GM12878 (cell line): ENCODE results near the gene IMP3. TPM values are rescaled to one million over a fixed set of nuclear protein-coding genes. Genes with fewer than 3 reads are reported as not detected.

ENCODE experiments used
- ATAC-seq: fragments of 200-7000 bp; cut with Tn5 transposase; 3 replicates; pipeline ENCODE4 v1.9.1; 2020; ENCODE audit warnings: mild to moderate bottlenecking, moderate library complexity
- BruUV-seq: library from RNA; stranded (reverse); fragments of 400-500 nt; replicated peaks from 2 replicates; lab custom pipeline; 2021; lab: Mats Ljungman, UMichigan
- CTCF ChIA-PET: fragments of 300-600 bp; sonication (Branson Sonifier 250); formaldehyde crosslinking; extraction: SDS; loops from one replicate; lab custom pipeline; 2021; ENCODE audit warnings: inconsistent platforms; lab: Yijun Ruan, JAX
- POLR2A ChIA-PET: fragments of 350-600 bp; formaldehyde crosslinking; extraction: SDS; loops from one replicate; lab custom pipeline; 2021; ENCODE audit warnings: inconsistent platforms; lab: Charles Lee
- RAD21 ChIA-PET: fragments of 300-600 bp; sonication (Branson Sonifier 250); formaldehyde crosslinking; loops from one replicate; lab custom pipeline; 2023; ENCODE audit warnings: antibody characterized with exemption; ENCODE audit not compliant: unreplicated experiment; lab: Charles Lee
- SMC1A ChIA-PET: fragments of 300-600 bp; sonication (Branson Sonifier 250); formaldehyde crosslinking; loops from one replicate; lab custom pipeline; 2023; ENCODE audit not compliant: unreplicated experiment, uncharacterized antibody; lab: Charles Lee
- DNase-seq: peaks from one replicate; pipeline ENCODE4 v3.0.0-alpha.2; 2011; ENCODE audit warnings: low read depth, low spot score
- FAIRE-seq: peaks from 3 replicates; lab custom pipeline; 2011; peaks lifted over from hg19 to GRCh38; lab: Jason Lieb, UNC
- H2AFZ ChIP-seq: 2 replicates; pipeline ENCODE4 v1.6.0; 2011; ENCODE audit warnings: low read depth, low read length, control low read depth; ENCODE audit not compliant: control insufficient read depth
- H3K27ac ChIP-seq: 2 replicates; pipeline ENCODE4 v1.5.1; 2011; ENCODE audit warnings: control low read depth; ENCODE audit not compliant: control insufficient read depth, insufficient read depth
- H3K27me3 ChIP-seq, 2 experiments: replicated peaks in 1 of 2; 2 replicates each; pipeline versions ENCODE4 v1.6.0 to v1.6.1; 2011; ENCODE audit warnings: low read length in 1 of 2; ENCODE audit not compliant: control insufficient read depth in 2 of 2, insufficient read depth in 2 of 2
- H3K36me3 ChIP-seq, 2 experiments: 2 replicates each; pipeline ENCODE4 v1.5.1; 2011; ENCODE audit warnings: low read length in 1 of 2; ENCODE audit not compliant: control insufficient read depth in 2 of 2, insufficient read depth in 2 of 2
- H3K4me1 ChIP-seq: 2 replicates; pipeline ENCODE4 v1.6.1; 2011; ENCODE audit warnings: mild to moderate bottlenecking, low read length, moderate library complexity, mixed read lengths; ENCODE audit not compliant: control insufficient read depth, insufficient read depth
- H3K4me2 ChIP-seq: 2 replicates; pipeline ENCODE4 v1.6.0; 2011; ENCODE audit warnings: control low read depth; ENCODE audit not compliant: control insufficient read depth, insufficient read depth
- H3K4me3 ChIP-seq: fragments of 200-600 bp; sonication (generic); 2 replicates; pipeline ENCODE4 v1.5.1; 2016
- H3K79me2 ChIP-seq: 2 replicates; pipeline ENCODE4 v1.6.0; 2011; ENCODE audit warnings: low read length; ENCODE audit not compliant: control insufficient read depth, insufficient read depth
- H3K9ac ChIP-seq: 2 replicates; pipeline ENCODE4 v1.8.0; 2011; ENCODE audit warnings: low read length, control low read depth, mixed read lengths; ENCODE audit not compliant: control insufficient read depth, insufficient read depth
- H3K9me3 ChIP-seq: replicated peaks from 3 replicates; pipeline ENCODE4 v1.5.1; 2011; ENCODE audit warnings: mild to moderate bottlenecking, low read length; ENCODE audit not compliant: control insufficient read depth, insufficient read depth
- H4K20me1 ChIP-seq: 2 replicates; pipeline ENCODE4 v1.6.0; 2011; ENCODE audit not compliant: control insufficient read depth, insufficient read depth
- CBX5 ChIP-seq: sonication (generic); IDR thresholded peaks from 2 replicates; pipeline ENCODE4 v1.6.1; 2016; ENCODE audit warnings: low read depth, moderate library complexity, mild to moderate bottlenecking, inconsistent platforms
- EP300 ChIP-seq, 2 experiments: fragments of 150-350 bp in 1 of 2; IDR thresholded peaks; 2 replicates each; pipeline ENCODE4 v1.6.1; 2011 to 2012; ENCODE audit warnings: low read depth in 2 of 2, low read length in 2 of 2, borderline replicate concordance in 1 of 2, improper control_type of control experiment in 1 of 2, inconsistent platforms in 1 of 2; ENCODE audit not compliant: control insufficient read depth in 1 of 2
- LARP7 ChIP-seq: fragments of 450-650 bp; IDR thresholded peaks from 2 replicates; pipeline ENCODE4 v1.6.1; 2017; ENCODE audit warnings: mild to moderate bottlenecking
- MTA3 ChIP-seq: IDR thresholded peaks from 2 replicates; pipeline ENCODE4 v1.6.1; 2012; ENCODE audit warnings: low read length, inconsistent platforms, borderline replicate concordance
- MYC ChIP-seq: IDR thresholded peaks from 2 replicates; pipeline ENCODE4 v1.6.1; 2011; ENCODE audit warnings: mild to moderate bottlenecking, low read length, moderate library complexity, inconsistent platforms; ENCODE audit not compliant: insufficient read depth, insufficient replicate concordance, insufficient read length, severe bottlenecking
- NR2C1 ChIP-seq: fragments of 450-650 bp; IDR thresholded peaks from 2 replicates; pipeline ENCODE4 v1.6.1; 2017; ENCODE audit warnings: antibody characterized with exemption, mild to moderate bottlenecking, moderate library complexity
- NR2C2 ChIP-seq: IDR thresholded peaks from 2 replicates; pipeline ENCODE4 v1.6.1; 2011; ENCODE audit warnings: borderline replicate concordance, low read depth; ENCODE audit not compliant: control insufficient read depth, insufficient read length
- ZSCAN29 ChIP-seq: fragments of 450-650 bp; IDR thresholded peaks from 2 replicates; pipeline ENCODE4 v1.6.1; 2017; ENCODE audit warnings: mild to moderate bottlenecking, moderate library complexity
- WGBS: methylation state at CpG from one replicate; pipeline ENCODE4 v1.1.6; 2016; ENCODE audit warnings: low lambda C conversion rate; ENCODE audit not compliant: insufficient replicate concordance, insufficient coverage; ENCODE audit errors: missing lambda C conversion rate; 5-methylcytosine and 5-hydroxymethylcytosine counted together
- in situ Hi-C: fragments of 300-500 bp; cut with MboI; formaldehyde crosslinking; loops from 9 replicates; pipeline ENCODE4 v1.14.3; 2018; ENCODE audit warnings: mixed read lengths
- intact Hi-C: fragments of 100-400 bp; cut with micrococcal nuclease; formaldehyde crosslinking; loops from one replicate; pipeline ENCODE4 v1.14.2; 2022; ENCODE audit not compliant: unreplicated experiment
- polyA plus RNA-seq, 11 experiments: library from polyadenylated mRNA; depleted of rRNA in 4 of 11; unstranded in 6 of 11; stranded (reverse) in 5 of 11; fragments of >200 nt; fragmentation: Nextera tagmentation in 4 of 11; fragmentation: Illumina TruSeq in 1 of 11; extraction: Ambion mirVana in 4 of 11; extraction: Trizol in 1 of 11; gene quantifications; 1 replicate in 1 of 11; 2 replicates in 10 of 11; pipeline versions ENCODE4 v1.2.1 to v1.2.3, GENCODE V29; 2011 to 2016; ENCODE audit warnings: inconsistent platforms in 2 of 11, missing spikeins in 2 of 11, low read depth in 1 of 11
- total RNA-seq, 4 experiments: library from RNA; depleted of rRNA in 3 of 4; stranded (reverse); fragments of >200 nt in 3 of 4; fragmentation: Illumina TruSeq in 1 of 4; extraction: Trizol in 1 of 4; gene quantifications; 2 replicates each; pipeline versions ENCODE4 v1.2.1 to v1.2.3, GENCODE V29; 2013 to 2021
- TF ChIP-seq, protein P1 (sequence below): fragments of 450-650 bp; IDR thresholded peaks from 2 replicates; pipeline ENCODE4 v1.6.1; 2017; ENCODE audit warnings: mild to moderate bottlenecking, low read depth, inconsistent platforms; ENCODE audit not compliant: poor library complexity, severe bottlenecking
- TF ChIP-seq, protein P2 (sequence below): IDR thresholded peaks from 2 replicates; pipeline ENCODE4 v1.6.1; 2011; ENCODE audit warnings: borderline replicate concordance, low read depth, mild to moderate bottlenecking, moderate library complexity, low read length; ENCODE audit not compliant: insufficient read depth, poor library complexity, severe bottlenecking

Gene IMP3
- total and polyA plus RNA-seq, 10 of the 15 experiments (the other 5 are each of a cell fraction or from before 2014, with no cell fraction given) = 13.3 to 208 (median 85.2) TPM

DNA sequence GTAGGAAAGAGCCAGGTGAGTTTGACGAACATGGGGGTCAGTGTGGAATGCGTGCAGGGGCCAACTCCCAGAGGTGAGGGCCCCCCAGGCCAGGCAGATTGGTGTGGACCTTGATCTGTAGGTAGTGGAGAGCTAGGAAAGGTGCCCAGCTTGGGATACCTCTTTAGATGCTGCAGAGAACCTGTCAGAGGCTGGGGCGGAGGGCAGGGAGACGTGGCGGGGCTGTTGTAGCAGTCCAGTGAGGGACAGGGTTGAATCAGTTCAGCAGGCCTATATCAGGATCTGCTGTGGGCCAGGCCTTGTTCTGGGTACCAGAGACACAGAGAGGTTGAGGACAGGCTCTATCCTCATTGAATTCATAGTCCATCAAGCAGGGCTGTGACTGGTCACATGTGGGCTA is 16.3 kb upstream of the IMP3 start:
- Histone ChIP-seq H3K36me3 (no peaks in the 10 kb centered on the region), H4K20me1 (no peaks in the 10 kb centered on the region), H2AFZ (no peak overlapping the region), H3K79me2 (no peaks in the 10 kb centered on the region), H3K9me3 (no peaks in the 10 kb centered on the region), H3K4me1 (no peaks in the 10 kb centered on the region; the same call in 1 of the 2 replicates), H3K27ac (no peak overlapping the region), H3K27me3 (no peaks in the 10 kb centered on the region), H3K4me3 (no peak overlapping the region), H3K9ac (no peak overlapping the region)
- SMC1A ChIA-PET = no interaction called here
- CTCF ChIA-PET = no interaction called here
- RAD21 ChIA-PET = no interaction called here
- FAIRE-seq = no peak
- no peak for DNase-seq
- BruUV-seq = no TSS peak
- in situ Hi-C loops = loop anchor here (25.0 kb wide), 1 partner anchor 644 kb away; the partner anchor contains the start of gene PPCDC
- ATAC-seq = no peak
- POLR2A ChIA-PET = no interaction called here
- TF ChIP-seq EP300 (IDR thresholded peaks at IDR 0.05; ENCODE audit: borderline replicate concordance in 1 of 2, control insufficient read depth in 1 of 2, low read depth in 2 of 2, low read length in 2 of 2) (no peak), LARP7 (no peak), MTA3 (no peak), ZSCAN29 (no peak), NR2C1 (no peak), NR2C2 (no peak), MYC (no peak), CBX5 (no peak)
- TF ChIP-seq, protein P1, sequence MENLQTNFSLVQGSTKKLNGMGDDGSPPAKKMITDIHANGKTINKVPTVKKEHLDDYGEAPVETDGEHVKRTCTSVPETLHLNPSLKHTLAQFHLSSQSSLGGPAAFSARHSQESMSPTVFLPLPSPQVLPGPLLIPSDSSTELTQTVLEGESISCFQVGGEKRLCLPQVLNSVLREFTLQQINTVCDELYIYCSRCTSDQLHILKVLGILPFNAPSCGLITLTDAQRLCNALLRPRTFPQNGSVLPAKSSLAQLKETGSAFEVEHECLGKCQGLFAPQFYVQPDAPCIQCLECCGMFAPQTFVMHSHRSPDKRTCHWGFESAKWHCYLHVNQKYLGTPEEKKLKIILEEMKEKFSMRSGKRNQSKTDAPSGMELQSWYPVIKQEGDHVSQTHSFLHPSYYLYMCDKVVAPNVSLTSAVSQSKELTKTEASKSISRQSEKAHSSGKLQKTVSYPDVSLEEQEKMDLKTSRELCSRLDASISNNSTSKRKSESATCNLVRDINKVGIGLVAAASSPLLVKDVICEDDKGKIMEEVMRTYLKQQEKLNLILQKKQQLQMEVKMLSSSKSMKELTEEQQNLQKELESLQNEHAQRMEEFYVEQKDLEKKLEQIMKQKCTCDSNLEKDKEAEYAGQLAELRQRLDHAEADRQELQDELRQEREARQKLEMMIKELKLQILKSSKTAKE = no peak
- TF ChIP-seq, protein P2, sequence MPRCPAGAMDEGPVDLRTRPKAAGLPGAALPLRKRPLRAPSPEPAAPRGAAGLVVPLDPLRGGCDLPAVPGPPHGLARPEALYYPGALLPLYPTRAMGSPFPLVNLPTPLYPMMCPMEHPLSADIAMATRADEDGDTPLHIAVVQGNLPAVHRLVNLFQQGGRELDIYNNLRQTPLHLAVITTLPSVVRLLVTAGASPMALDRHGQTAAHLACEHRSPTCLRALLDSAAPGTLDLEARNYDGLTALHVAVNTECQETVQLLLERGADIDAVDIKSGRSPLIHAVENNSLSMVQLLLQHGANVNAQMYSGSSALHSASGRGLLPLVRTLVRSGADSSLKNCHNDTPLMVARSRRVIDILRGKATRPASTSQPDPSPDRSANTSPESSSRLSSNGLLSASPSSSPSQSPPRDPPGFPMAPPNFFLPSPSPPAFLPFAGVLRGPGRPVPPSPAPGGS = no peak
- TF ChIP-seq, all 136 proteins: peak for 0
- 52% methylated on average over 5 of the region's 5 CpGs for WGBS
- intact Hi-C loops = no loop called here
- H3K4me2 ChIP-seq = no peak overlapping the region
